Right renal pelvis (tissue), 4 donors: ENCODE measurements around the gene SMOC2. TPM values are rescaled to one million over a fixed set of nuclear protein-coding genes. Genes with fewer than 3 reads are reported as not detected.

Experiments
- DNase-seq, 4 donors: peaks; one replicate each; pipeline ENCODE4 v3.0.0-alpha.2; 2013; ENCODE audit warnings: low read depth in 4 of 4, low spot score in 3 of 4, missing footprints in 1 of 4
- polyA plus RNA-seq, 4 donors: library from polyadenylated mRNA; unstranded; fragments of 120-200 nt; gene quantifications; one replicate each; pipeline ENCODE4 v1.2.1, GENCODE V29; 2013; ENCODE audit not compliant: insufficient read length in 4 of 4

Gene SMOC2
- polyA plus RNA-seq, 4 donors, result 23.5 to 36.5 (median 30.9) TPM

GRCh38 chr6:168638468-168639271 is 197.7 kb downstream of the SMOC2 start:
- DNase-seq, result no peak

DNA sequence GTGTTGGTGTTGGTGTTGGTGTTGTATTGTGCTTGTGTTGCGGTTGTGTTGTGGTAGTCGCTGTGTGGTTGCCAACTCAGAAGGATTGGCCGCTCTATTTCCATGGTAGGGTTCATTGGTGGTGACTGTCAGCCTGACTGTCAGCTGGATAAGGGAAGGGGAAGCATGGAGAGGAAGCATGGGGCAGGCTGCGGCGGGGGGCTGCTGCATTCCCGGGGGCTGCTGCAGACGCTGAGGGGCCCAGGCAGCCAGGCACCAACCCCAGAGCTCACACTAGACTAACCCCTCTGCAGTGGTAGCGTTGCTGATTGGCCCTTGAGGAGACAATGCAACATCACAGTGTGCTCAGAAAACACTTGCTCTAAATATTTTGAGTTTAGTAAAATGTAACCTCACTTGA is 199.2 kb downstream of the SMOC2 start:
- DNase-seq, result no peak

DNA sequence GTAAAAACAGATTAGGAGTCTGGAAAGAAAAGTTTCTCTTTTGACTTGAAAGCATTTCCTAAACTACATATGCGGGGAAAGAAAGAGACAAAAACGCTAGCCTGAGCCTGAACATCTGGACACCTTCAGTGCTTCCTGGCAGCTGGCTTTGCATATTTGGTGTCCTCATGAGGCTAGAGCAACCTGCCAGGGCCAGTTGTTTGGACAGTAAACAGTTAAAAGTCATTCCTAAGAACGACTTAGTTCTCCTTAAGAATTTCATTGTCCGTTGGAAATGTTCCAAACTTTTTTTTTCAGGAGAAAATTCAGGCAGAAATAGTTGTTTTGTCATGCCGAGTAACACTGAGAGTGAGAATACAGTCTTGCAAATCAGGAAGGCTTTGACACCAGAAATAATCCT is 199.8 kb downstream of the SMOC2 start:
- no peak for DNase-seq

DNA sequence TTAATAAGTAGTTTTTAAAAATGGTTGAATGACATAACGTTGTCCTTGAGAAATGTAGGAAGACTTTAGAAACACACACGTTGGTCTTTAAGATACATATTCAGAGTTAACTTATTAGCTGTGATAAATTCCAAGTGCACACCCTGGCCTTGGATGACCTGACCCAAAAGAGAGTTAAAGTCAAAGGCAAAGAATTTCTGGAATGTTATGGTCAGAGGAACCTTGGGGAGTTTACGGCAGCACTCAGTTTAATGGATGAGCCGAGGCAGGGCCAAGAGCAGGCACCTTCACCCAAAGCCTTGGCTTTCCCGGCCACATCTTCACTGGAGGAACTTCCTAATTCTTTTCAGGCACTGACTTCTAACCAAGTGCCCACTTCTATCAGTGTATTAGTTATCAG is 200.5 kb downstream of the SMOC2 start:
- DNase-seq, result no peak

GRCh38 chr6:168643401-168643800 is 202.4 kb downstream of the SMOC2 start:
- no peak for DNase-seq

GRCh38 chr6:168645326-168645725 is 204.3 kb downstream of the SMOC2 start:
- no peak for DNase-seq

GRCh38 chr6:168647271-168647670 is 206.3 kb downstream of the SMOC2 start:
- no peak for DNase-seq

DNA sequence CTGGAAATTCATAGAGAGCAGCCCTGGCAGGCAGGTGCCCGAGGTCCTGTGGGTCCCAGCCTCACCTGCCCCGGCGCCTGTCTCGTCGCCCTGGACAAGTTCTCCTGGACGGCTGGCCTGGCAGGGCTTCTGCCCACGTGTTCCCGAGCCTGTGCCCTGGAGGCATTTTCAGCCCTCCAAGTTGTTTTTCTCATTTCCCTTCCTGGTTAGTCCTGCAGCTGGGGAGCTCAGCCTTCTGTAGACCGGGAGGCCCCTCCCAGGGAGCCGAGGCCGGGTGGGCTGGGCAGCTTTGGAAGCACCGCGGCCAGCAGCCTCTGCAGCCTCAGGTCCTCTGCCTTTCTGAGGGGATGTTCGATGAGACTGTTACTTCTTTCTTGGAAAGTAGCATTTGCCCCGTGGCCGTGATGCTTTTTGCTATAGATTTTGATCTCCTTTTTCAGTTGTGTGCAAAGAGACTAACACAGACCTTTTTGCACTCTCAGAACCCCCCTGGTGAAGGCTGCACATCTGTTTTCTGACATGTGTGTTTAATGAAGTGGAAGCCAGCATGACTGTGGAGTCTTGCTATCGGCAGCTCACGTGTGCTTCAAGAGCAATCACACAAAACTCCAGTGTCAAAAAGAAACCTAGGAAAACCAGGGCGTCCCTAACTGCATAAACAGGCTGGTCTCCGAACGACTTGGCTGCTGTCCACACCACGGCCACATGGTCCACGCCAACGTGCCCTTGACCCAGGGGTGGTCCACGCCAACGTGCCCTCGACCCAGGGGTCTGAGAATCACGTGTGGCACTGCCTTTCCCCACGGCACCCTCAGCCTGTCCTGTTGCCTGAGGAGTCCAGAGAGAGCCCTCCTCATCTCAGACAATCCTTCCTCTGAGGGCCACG is 207.5 kb downstream of the SMOC2 start:
- no peak for DNase-seq

- no peak for DNase-seq
Observed at GRCh38 chr6:168649209-168649608, 208.2 kb downstream of the SMOC2 start.

GRCh38 chr6:168650671-168651111 is 209.7 kb downstream of the SMOC2 start:
- no peak for DNase-seq

GRCh38 chr6:168655462-168656152 is 214.6 kb downstream of the SMOC2 start:
- DNase-seq, result no peak

DNA sequence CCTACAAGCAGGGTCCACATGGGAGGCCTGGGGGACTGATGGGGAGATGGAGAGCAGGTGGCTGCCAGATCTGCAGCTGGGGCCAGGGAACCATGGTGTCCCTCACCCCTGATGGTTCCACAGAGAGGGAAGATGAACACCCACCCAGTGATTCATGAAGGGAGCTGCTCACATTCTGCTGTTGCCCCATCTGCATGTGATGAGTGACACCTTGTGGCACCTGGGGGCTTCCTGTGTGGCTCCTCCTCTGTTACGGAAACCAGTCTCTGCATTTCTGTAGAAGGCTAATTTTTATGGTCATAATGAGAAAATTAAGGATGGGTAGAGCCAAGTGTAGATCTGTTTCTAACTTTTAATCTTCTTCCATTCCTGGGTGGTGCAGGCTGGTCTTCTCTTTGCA is 217.1 kb downstream of the SMOC2 start:
- no peak for DNase-seq

DNA sequence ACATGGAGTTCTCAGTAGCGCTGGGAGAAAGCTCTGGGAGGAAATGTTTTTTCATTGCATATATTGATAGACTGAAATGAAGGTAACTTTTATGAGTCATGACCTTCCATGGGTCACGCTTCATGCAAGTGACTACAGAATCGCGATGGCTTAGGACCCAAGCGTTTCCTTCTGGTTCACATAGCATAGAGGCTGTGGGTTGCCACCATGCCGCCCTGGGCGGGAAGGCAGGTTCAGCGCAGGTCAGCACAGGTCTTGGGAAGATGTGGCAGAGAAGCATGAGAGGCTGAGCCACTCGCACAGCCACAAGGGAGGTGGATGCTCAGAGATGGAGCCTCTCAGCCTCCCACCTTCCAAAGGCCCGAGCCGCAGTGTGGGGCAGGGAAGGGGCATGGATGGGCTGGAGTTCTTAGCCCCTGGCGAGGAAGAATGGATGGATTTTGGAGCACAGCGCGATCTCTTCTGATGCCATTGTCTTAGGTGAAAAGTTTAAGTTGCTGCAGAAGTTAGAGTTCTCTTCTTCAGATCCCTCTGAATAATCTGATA is 219.5 kb downstream of the SMOC2 start:
- no peak for DNase-seq

- DNase-seq, result no peak
Observed at GRCh38 chr6:168662301-168662936, 221.4 kb downstream of the SMOC2 start.

DNA sequence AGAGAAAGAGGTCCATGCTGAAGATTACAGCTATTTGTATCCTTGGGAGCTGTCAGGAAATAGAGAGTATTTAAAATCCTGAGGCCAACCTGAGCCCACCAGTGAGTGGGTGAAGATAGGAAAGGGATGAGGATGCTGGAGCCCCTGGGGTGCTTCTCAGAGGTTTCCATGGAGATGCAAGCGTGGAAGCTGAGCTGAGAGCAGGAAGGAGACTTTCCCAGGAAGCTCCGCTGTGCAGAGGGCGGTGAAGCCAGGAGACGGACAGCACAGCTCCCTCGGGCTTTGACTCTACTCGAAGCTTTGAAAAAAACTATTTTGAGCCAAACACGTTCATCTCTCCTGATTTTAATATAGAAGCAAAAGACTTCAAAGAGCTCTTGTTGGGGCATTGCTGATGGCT is 222.1 kb downstream of the SMOC2 start:
- DNase-seq, result no peak

GRCh38 chr6:168664956-168665355 is 224.0 kb downstream of the SMOC2 start:
- DNase-seq, result no peak

DNA sequence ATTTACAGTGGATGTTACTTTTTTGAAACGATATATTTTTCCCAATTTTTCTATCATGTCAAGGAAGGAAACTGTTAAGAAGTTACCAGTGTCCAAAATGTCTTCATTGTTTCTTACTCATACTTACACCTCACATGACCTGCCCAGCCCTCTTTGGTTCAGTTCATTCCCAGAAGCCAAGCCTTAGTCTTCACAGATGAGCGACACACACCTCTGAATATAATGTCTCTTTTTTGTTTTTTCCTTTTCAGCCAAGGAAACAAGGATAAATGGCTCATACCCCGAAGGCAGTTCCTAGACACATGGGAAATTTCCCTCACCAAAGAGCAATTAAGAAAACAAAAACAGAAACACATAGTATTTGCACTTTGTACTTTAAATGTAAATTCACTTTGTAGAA is 225.2 kb downstream of the SMOC2 start:
- no peak for DNase-seq

DNA sequence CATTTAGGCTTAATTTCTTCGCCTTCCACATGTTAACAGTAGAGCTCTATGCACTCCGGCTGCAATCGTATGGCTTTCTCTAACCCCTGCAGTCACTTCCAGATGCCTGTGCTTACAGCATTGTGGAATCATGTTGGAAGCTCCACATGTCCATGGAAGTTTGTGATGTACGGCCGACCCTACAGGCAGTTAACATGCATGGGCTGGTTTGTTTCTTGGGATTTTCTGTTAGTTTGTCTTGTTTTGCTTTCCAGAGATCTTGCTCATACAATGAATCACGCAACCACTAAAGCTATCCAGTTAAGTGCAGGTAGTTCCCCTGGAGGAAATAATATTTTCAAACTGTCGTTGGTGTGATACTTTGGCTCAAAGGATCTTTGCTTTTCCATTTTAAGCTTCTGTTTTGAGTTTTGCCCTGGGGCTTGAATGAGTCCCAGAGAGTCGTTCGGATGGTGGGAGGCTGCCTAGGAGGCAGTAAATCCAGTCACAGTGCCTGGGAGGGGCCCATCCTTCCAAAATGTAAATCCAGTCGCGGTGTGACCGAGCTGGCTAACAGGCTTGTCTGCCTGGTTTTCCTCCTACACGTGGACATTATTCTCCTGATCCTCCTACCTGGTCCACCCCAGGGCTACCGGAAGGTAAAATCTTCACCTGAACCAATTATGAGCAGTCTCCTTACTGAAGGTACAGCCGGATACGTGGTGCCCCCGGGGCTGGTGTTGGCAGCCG is 225.9 kb downstream of the SMOC2 start:
- DNase-seq, result peak; percentile 27 to 47 (median 35)

DNA sequence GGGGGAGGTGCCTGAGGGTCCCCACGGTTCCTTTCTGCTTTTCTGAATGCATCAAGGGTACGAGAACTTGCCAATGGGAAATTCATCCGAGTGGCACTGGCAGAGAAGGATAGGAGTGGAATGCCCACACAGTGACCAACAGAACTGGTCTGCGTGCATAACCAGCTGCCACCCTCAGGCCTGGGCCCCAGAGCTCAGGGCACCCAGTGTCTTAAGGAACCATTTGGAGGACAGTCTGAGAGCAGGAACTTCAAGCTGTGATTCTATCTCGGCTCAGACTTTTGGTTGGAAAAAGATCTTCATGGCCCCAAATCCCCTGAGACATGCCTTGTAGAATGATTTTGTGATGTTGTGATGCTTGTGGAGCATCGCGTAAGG is 226.4 kb downstream of the SMOC2 start:
- DNase-seq, result no peak
